Stomach smooth muscle (tissue), 2 donors: ENCODE results near the gene RALY.

Source experiments
- H3K27ac ChIP-seq: one replicate; pipeline ENCODE4 v1.7.0; 2013; ENCODE audit warnings: mild to moderate bottlenecking, low read length, inconsistent platforms
- H3K27me3 ChIP-seq, 2 donors: one replicate each; pipeline ENCODE4 v1.7.0; 2013; ENCODE audit warnings: low read length in 2 of 2; ENCODE audit not compliant: insufficient read depth in 2 of 2, control insufficient read depth in 1 of 2
- H3K36me3 ChIP-seq, 2 donors: one replicate each; pipeline ENCODE4 v1.7.0; 2013; ENCODE audit warnings: low read length in 2 of 2; ENCODE audit not compliant: control insufficient read depth in 2 of 2, insufficient read depth in 2 of 2
- H3K4me1 ChIP-seq: one replicate; pipeline ENCODE4 v1.7.0; 2013; ENCODE audit warnings: low read length; ENCODE audit not compliant: control insufficient read depth, insufficient read depth
- H3K4me3 ChIP-seq, 2 donors: one replicate each; pipeline ENCODE4 v1.7.0; 2013; ENCODE audit warnings: low read length in 2 of 2
- H3K9ac ChIP-seq, 2 donors: one replicate each; pipeline ENCODE4 v1.7.0; 2013; ENCODE audit warnings: low read length in 2 of 2, mild to moderate bottlenecking in 1 of 2
- H3K9me3 ChIP-seq, 2 donors: one replicate each; pipeline ENCODE4 v1.7.0; 2013; ENCODE audit warnings: low read length in 2 of 2; ENCODE audit not compliant: control insufficient read depth in 2 of 2
- donor health status: healthy.
- donor health status: Pancreatic carcinoma.

Gene RALY

DNA sequence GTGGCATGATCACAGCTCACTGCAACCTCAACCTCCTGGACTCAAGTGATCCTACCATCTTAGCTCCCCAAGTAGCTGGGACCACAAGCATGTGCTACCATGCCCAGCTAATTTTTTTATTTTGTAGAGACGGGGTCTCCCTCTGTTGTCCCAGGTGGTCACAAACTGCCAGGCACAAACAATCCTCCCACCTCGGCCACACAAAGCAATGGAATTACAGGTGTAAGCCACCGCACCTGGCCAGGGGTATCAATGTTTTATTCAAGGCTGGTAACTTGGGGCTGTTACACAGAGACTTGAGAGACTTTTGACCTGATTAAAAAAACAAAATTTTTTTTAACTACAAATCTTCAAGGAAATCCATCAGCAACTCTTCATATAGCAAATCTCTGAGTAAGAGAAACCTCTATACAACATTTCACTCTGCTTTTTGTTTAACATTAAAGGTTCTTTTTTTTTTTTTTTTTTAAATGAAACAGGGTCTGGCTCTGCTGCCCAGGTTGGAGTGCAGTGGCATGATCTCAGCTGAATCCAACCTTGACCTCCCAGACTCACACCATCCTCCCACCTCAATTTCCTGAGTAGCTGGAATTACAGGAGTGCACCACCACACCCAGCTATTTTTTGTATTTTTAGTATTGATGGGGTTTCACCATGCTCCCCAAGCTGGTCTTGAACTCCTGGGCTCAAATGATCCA lies 112.4 kb downstream of the RALY start:
- Histone ChIP-seq H3K4me3 (no peak overlapping the region), H3K4me1 (peaks cover 11% of the 10 kb centered on the region), H3K27ac (no peak overlapping the region), H3K36me3 (peaks cover 27 to 32% of the 10 kb centered on the region in 2 donors), H3K9ac (no peak overlapping the region), H3K27me3 (no peaks in the 10 kb centered on the region), H3K9me3 (no peaks in the 10 kb centered on the region)

DNA sequence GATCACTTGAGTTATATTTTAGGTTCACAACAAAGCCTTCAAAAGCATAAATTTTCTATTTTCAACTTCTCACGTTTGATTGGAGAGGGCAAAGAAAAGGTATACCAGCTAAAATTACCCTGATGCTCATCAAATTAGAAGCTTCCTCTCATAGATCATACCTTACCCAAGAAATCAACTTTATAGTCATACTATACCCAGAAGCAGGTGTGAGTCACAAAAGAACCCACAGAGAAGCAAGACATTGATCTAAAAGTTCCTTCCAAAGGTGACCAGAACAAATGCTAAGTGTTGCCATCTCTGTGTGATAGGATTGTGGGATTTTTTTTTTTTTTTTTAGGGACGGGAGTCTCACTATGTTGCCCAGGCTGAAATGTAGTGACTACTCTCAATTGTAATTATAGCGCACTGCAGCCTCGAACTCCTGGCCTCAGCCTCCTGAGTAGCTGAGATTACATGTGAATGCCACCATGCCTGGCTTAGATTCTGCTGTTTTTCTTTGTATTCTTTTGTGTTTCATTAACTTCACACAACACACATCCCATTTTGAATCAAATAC lies 115.0 kb downstream of the RALY start:
- H3K4me3 ChIP-seq, result no peak overlapping the region
- H3K27me3 ChIP-seq, result no peaks in the 10 kb centered on the region
- peaks cover 15 to 18% of the 10 kb centered on the region in 2 donors for H3K36me3 ChIP-seq
- H3K4me1 ChIP-seq, result peaks cover 17% of the 10 kb centered on the region
- H3K9me3 ChIP-seq, result no peaks in the 10 kb centered on the region
- H3K9ac ChIP-seq, result no peak overlapping the region
- H3K27ac ChIP-seq, result no peak overlapping the region

DNA sequence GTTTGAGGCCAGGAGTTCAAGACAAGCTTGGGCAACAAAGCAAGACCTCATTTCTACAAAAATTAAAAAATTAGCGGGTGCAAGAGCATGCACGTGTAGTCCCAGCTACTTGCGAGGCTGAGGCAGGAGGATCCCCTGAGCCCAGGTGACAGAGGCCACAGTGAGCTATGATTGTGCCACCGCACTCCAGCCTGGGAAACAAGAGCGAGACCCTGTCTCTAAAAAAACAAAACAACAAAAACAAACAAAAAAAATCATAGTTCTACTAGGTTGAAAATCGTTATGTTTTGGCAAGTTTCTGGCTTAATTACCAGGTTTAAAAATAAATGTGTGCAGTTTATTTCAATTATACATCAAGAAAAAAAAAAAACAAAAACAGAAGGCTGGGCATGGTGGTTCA lies 115.7 kb downstream of the RALY start:
- Histone ChIP-seq H3K4me3 (no peak overlapping the region), H3K4me1 (peaks cover 17% of the 10 kb centered on the region), H3K27ac (no peak overlapping the region), H3K27me3 (no peaks in the 10 kb centered on the region), H3K36me3 (peaks cover 10 to 11% of the 10 kb centered on the region in 2 donors), H3K9ac (no peak overlapping the region), H3K9me3 (no peaks in the 10 kb centered on the region)

DNA sequence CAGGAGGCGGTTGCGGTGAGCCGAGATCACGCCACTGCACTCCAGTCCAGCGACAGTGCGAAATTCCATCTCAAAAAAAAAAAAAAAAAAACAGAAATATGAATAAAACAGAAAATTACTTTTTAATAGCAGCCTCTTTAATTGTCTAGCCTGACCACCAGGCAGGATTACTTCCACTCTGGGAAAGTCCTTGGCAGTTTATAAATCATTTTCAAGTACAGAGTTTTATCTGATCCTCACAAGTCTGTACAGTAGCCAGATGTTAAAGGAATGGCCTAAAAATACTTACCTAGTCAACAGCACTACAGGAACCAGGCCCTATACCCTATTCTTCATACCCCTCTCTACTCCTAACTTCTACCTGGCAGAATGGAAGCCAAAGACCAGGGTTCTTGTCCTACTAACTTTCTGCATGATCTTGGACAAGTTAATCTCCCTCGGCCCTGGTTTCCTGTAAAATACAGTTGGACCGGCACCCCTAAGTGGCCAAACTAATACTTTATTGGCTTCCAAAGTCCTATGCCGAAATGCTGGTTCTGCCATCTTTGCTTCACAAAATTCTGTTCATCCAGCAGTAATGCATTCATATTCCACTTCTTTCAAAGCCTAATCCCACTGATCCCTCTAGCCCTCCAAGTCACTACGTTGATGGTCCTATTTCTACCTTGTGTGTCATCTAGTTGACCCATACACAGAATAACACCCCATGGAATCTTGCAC lies 116.5 kb downstream of the RALY start:
- no peaks in the 10 kb centered on the region for H3K9me3 ChIP-seq
- peak overlapping the region; percentile 30 to 97 for H3K9ac ChIP-seq
- peaks cover 17% of the 10 kb centered on the region for H3K4me1 ChIP-seq
- peak overlapping the region; percentile 76 to 95 for H3K4me3 ChIP-seq
- H3K27ac ChIP-seq, result no peak overlapping the region
- H3K36me3 ChIP-seq, result peaks cover 4 to 5% of the 10 kb centered on the region in 2 donors
- no peaks in the 10 kb centered on the region for H3K27me3 ChIP-seq

DNA sequence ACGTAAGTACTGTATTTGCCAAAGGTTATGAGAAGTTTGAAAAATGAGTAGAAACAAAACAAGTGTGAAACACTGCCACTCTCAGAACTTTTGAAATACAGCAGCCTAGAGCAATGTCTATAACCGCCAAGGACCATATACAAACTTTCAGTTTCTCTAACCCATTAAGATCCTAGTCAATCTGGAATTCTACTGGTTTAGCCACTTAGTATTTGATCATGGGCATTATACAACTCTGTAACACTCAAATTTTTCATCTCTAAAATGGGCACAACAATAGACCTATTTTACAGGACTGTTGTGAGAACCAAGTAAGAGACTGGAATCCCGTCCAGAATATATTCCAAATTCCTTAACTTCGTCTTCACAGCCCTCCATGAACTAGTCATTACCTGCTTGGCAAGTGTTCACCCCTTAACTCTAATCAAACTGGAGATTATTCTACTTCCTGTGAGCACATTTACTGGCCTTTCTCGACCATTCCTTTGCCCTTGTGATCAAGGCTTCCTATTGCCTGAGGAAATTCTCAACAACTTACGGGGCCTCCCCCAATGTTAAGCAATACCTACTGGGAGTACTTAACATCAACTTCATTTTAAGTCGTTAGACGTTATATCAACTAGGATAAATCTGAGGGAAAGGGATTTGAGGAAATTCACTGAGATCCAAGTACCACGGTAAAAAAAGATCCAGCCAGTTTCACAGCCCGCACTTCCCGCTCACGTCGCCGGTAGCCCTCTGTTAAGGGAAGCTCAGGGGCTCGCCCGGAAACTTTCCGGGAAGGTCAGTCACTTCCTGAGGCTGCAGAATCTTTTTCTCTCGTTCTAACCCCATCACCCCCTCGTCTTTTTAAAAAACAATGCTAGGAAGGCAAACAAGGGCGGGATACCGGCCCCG lies 117.3 kb downstream of the RALY start:
- Histone ChIP-seq H3K9me3 (no peaks in the 10 kb centered on the region), H3K36me3 (peaks cover 3% of the 10 kb centered on the region in 2 donors), H3K27me3 (no peaks in the 10 kb centered on the region), H3K4me1 (peaks cover 17% of the 10 kb centered on the region), H3K9ac (peak overlapping the region; percentile 95 to 97), H3K27ac (peak overlapping the region; percentile 91), H3K4me3 (peak overlapping the region; percentile 76 to 95)

DNA sequence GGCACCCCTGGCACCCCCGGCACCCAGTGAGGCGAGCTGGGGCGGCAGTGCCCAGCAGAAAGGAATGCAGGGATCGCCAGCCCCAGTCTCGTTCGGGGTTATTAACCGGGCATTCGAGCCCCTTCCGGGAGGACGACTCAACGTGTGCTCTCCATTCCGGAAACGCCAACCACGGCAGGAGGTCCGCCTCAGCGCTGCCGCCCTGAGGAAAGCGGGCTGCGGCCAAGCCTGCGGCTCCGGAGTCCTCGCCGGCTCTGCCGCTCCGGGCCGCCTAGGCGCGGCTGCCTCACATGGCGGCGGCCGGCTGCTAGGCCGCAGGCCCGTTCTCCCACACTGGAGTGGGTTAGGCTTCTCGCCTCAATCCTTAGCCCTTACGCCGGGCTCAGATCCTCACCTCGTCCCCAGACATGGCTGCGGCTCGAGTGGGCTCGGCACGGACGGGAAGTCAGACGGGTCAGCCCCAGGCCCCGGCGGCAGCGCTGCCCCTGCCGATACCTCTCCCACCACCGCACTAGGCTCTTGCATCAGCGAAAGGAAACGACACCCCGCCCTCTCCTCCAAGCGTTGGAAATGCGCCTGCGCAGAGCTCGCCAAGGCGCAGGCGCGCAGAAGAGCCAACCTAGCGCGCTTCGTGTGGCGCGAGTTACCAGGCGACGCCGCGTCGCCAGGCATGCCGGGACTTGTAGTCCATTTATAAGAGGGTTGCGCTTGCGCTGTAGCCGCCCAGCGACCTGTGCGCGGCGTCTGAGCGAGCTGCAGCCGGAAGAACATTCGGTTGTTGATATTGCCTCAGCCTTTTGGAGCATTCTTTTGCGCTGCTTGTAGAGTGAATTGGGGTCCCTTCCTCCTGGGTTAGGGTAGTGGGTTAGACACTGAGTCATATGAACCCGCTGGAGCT lies 118.2 kb downstream of the RALY start, which contains the start of gene EIF2S2:
Gene EIF2S2 (minus strand): TSS at position 542 of the 898 bp plus-strand sequence. CDS start 133 bp downstream, at position 409.
- peaks cover 17% of the 10 kb centered on the region for H3K4me1 ChIP-seq

DNA sequence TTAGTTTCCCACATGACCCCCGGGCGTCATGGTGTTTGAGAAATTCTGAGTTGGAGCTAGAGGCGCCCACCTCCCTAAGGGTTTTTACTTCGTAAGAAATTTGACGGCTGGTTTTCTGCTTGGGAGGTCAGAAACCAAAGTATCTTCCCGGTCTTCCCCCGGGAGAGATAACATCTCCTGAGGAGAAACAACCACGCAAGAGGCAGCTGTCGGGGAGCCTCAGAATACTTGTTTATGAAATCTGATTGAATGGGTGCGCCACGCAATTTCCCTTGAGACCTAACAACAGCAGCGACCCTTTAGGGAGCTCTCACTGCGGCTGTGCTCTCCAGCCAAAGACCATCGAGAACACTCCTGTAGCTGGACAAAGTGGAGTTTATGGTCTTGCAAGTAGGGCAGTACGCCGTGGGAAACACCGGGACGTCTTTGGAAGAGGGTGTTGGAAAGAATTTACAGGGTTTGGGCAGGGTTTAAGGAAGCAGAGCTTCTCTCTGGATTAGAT lies 118.9 kb downstream of the RALY start:
- H3K9ac ChIP-seq, result peak overlapping the region; percentile 70 to 81
- peaks cover 17% of the 10 kb centered on the region for H3K4me1 ChIP-seq
- H3K9me3 ChIP-seq, result no peaks in the 10 kb centered on the region
- H3K27ac ChIP-seq, result peak overlapping the region; percentile 91
- peaks cover 3% of the 10 kb centered on the region in 2 donors for H3K36me3 ChIP-seq
- H3K27me3 ChIP-seq, result no peaks in the 10 kb centered on the region
- peak overlapping the region; percentile 76 to 95 for H3K4me3 ChIP-seq

More for the DNA sequence above, 118.2 kb downstream of the RALY start, which contains the start of gene EIF2S2:
- H3K9ac ChIP-seq, result peak within 1 kb of the TSS; percentile 95 to 97
- no peaks in the 10 kb centered on the region for H3K27me3 ChIP-seq
- H3K9me3 ChIP-seq, result no peaks in the 10 kb centered on the region
- peak within 1 kb of the TSS; percentile 91 for H3K27ac ChIP-seq
- H3K4me3 ChIP-seq, result peak within 1 kb of the TSS; percentile 76 to 95
- H3K36me3 ChIP-seq, result peaks cover 3% of the 10 kb centered on the region in 2 donors

DNA sequence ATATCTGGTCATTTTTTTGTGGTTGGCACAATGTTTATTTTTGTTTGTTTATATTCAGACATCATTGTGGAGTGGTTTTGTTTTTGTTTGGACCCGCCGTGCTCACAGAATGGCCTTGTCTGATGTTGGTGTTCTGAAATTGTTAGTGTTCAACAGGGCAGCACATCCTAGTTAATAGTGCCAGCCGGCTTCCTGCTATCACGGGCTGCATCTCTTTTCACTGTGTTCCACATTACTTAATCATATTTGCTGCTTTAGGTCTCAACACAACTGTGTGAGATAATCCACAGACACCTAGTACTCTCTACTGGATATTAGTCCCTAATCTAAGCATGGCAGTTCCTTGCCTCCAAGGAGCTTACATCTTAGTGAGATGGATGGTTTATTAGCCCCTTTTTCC lies 121.1 kb downstream of the RALY start:
- H3K27me3 ChIP-seq, result no peaks in the 10 kb centered on the region
- no peak overlapping the region for H3K27ac ChIP-seq
- H3K9ac ChIP-seq, result no peak overlapping the region
- peaks cover 14% of the 10 kb centered on the region for H3K4me1 ChIP-seq
- no peak overlapping the region for H3K4me3 ChIP-seq
- no peaks in the 10 kb centered on the region for H3K36me3 ChIP-seq
- no peaks in the 10 kb centered on the region for H3K9me3 ChIP-seq

DNA sequence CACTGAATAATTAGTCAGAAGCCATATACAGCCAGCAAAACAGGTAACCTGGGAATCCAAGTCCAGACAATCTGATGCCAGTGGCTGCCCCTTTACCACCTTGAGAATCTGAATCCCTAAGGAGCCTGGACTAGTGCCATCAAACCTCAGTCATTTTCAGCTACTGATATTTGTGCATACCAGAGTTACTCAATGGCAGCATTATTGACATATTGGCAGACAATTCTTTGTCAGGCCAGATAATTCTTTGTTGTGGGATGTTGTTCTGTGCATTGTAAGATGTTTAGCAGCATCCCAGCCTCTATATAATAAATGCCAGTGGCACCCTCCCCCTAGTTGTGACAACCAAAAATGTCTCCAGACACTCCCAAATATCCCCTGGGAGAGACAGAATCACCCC lies 121.5 kb downstream of the RALY start:
- Histone ChIP-seq H3K27me3 (no peaks in the 10 kb centered on the region), H3K9ac (no peak overlapping the region), H3K36me3 (no peaks in the 10 kb centered on the region), H3K4me3 (no peak overlapping the region), H3K4me1 (peaks cover 13% of the 10 kb centered on the region), H3K27ac (no peak overlapping the region), H3K9me3 (no peaks in the 10 kb centered on the region)
